GM12874 (cell line): ENCODE data around the gene EIF2S2.

Experiments
- TF ChIP-seq, protein P1 (sequence below): IDR thresholded peaks from 2 replicates; pipeline ENCODE4 v1.5.1; 2011; ENCODE audit warnings: low read depth, mild to moderate bottlenecking, control low read depth, low read length, moderate library complexity; ENCODE audit not compliant: insufficient read depth

The EIF2S2 gene

DNA sequence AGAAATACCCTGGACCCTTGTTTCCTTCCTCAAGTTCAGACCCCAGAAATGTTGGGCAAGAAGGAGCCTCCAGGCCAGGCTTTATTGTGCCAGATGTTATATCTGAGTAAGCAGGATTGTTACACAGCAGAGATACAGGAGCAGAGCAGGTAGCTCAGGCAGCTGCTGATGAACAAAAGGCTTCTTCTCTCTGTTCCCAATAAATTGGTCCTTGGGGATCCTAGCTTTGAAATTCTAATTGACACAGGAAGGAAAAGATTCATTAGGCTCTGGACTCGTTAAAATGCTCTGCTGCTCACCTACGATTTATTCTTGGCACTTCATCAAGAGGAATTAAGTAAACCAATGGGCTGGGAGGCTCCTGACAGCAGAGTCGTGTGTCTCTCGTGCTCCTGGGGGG lies 64.1 kb downstream of the EIF2S2 start:
- TF ChIP-seq, protein P1, sequence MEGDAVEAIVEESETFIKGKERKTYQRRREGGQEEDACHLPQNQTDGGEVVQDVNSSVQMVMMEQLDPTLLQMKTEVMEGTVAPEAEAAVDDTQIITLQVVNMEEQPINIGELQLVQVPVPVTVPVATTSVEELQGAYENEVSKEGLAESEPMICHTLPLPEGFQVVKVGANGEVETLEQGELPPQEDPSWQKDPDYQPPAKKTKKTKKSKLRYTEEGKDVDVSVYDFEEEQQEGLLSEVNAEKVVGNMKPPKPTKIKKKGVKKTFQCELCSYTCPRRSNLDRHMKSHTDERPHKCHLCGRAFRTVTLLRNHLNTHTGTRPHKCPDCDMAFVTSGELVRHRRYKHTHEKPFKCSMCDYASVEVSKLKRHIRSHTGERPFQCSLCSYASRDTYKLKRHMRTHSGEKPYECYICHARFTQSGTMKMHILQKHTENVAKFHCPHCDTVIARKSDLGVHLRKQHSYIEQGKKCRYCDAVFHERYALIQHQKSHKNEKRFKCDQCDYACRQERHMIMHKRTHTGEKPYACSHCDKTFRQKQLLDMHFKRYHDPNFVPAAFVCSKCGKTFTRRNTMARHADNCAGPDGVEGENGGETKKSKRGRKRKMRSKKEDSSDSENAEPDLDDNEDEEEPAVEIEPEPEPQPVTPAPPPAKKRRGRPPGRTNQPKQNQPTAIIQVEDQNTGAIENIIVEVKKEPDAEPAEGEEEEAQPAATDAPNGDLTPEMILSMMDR = no peak

DNA sequence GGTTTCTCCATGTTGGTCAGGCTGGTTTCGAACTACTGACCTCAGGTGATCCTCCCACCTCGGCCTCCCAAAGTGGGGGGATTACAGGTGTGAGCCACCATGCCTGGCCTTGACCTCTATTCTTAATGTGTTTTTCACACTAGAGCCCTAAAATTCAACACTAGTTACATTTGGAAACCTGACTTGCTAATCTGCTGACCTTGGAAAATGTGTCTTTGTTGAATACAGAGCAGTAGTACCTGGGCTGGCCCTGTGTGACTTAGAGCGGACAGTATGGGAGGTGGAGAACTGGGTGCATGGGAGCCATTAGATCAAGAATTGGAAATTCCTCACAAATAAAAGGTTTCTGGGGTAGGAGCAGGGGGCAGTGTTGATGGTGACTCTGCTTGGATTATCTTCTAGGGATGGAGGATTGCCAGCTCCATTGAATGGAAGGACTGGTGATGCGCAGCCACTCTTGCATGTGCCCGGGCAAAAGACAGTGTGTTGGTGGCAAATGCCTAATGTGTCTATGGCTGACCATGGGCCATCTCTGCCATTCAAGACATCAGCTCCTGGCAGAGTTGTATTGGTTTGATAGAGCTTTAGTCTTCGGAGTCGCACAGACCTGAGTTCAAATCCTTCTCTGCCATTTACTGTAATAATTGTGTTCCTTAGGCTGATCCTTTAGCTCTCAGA lies 64.9 kb downstream of the EIF2S2 start:
- TF ChIP-seq, protein P1 = no peak

DNA sequence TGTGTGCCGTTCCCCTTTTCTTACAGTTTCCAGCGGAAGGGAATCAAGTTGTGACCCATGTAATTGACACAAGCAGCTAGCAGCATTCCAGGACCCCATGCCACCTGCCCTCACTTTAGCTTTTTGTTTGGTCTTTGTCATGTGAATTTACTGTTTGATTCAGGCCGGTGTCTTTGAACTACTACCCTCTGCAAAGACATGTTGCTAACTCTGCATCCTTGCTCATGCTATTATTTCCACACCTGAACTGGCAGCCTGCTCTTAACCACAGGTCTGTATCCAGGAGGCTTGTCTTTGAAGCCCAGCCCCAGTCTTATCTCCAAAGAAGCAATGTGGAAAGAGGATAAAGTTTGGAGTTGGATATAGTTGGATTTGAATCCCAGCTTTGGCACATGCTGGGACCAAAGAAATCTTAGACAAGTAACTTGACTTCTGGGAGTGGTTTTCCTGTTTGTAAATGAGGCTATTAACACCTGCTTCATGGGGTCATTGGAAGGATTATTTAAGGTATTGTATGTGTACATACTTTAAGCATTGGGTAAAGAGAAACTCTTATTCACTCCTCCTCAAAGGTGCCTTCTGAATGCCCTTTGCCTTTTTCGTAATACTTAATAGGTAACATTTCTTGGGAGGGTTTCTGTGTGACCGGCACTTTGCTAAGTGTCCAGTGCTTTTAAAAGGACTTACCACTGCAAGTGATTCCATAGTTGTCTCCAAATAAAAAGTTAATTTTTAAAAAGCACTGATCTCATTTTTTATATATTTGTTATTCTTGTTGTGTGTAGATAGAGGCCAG lies 65.9 kb downstream of the EIF2S2 start:
- TF ChIP-seq, protein P1 = no peak

DNA sequence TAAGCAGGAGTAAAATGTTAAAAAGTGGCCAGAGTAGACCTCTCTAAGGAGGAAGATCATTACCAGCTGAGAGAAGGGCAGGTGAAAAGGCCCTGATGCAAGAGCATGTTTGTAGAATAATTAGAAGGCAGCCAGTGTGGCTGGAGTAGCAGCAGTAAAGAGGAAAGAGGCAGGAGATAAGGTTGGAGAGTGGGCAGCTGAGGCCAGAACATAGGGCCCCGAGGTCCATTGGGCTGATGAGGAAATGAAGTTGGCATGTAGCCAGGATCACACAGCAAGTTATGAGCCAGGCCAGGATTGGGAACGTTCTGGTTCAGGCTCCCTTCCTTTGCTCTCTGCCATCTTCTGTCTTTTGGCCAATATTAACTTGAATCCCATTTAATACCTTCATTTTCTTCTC lies 66.7 kb downstream of the EIF2S2 start:
- TF ChIP-seq, protein P1 = no peak

DNA sequence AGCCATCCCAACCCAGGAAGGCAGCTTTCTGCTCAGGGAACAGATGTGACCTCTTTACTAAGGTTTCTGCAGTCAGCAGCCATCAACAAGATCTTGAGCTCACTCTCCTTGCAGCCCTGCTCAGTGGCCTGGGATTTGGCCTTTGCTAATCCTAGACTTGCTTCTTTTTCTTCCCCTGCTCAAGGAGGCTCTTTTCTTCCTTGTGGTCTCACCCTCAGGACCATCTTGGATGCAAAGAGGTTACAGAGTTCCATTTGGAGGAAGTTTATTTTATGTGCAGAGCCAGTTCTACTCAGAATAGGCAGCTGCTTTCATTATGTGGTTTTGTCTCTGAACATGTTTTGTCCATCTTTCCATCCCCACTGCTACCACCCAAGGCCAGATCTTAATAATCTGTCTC lies 69.0 kb downstream of the EIF2S2 start:
- TF ChIP-seq, protein P1 = no peak

DNA sequence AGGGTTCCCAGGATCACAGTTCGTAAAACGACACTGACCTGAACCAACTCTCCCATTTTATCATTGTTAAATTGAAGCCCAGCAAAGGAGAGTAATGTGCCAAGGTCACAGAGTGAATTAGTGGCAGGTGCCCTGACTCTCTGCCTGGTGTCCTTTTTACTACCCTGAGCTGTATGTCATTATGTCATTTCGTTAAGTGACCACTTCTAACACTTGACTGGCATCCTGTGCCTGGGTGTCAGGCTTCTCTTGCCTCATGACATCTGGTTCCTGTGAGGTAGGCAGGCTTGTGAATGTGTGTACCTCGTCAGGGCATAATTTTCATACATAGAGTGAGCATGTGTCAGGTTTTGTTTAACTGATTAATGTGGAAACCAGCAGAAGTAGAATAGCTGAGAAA lies 69.8 kb downstream of the EIF2S2 start:
- TF ChIP-seq, protein P1 = no peak

DNA sequence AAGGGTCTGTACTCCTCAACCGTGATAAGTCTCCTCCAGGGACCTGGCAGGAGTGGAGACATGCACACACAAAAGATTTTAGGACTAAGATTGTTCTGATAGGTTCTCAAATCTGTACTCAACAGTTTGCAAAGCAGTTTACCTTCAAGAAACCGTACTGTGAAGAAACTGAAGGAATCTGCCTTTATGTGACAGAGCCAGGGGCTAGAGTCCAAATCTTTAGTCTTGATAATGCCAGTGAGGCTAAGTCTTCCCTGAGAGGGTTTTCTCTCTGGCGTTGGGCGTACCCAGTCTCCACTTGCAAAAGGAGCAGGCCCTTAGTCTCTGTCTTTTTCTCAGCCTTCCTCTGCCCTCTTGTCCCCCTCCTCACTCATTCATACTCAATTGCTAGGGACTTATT lies 70.8 kb downstream of the EIF2S2 start:
- TF ChIP-seq, protein P1 = no peak
